GM18519 (cell line): ENCODE data around the gene LTBP2.

Source experiments
- ATAC-seq: cut with Tn5 transposase; IDR thresholded peaks from one replicate; pipeline ENCODE4 v1.9.1; 2021; ENCODE audit warnings: mild to moderate bottlenecking, moderate library complexity; ENCODE audit not compliant: unreplicated experiment, low FRiP score

LTBP2 gene

GRCh38 chr14:74511966-74512830 is 99.8 kb downstream of the LTBP2 start:
- no peak for ATAC-seq

- ATAC-seq: no peak
These were observed 101.1 kb downstream of the LTBP2 start for GRCh38 chr14:74510959-74511409.

- no peak for ATAC-seq
These were observed 101.7 kb downstream of the LTBP2 start for GRCh38 chr14:74510223-74510931.

GRCh38 chr14:74509587-74510222 is 102.3 kb downstream of the LTBP2 start:
- no peak for ATAC-seq

- no peak for ATAC-seq
These were observed 103.1 kb downstream of the LTBP2 start for GRCh38 chr14:74508844-74509428.

- ATAC-seq: no peak
These were observed 103.7 kb downstream of the LTBP2 start for GRCh38 chr14:74508292-74508731.

- ATAC-seq: no peak
These were observed 104.2 kb downstream of the LTBP2 start for GRCh38 chr14:74507840-74508239.

GRCh38 chr14:74507085-74507484 is 105.0 kb downstream of the LTBP2 start:
- no peak for ATAC-seq

- no peak for ATAC-seq
These were observed 105.6 kb downstream of the LTBP2 start for GRCh38 chr14:74506411-74506851.

GRCh38 chr14:74505831-74506230 is 106.2 kb downstream of the LTBP2 start:
- ATAC-seq: no peak

- ATAC-seq: no peak
These were observed 106.9 kb downstream of the LTBP2 start for GRCh38 chr14:74504874-74505720.

- ATAC-seq: no peak
These were observed 107.6 kb downstream of the LTBP2 start for GRCh38 chr14:74504412-74504811.

GRCh38 chr14:74503938-74504335 is 108.1 kb downstream of the LTBP2 start:
- no peak for ATAC-seq

GRCh38 chr14:74503291-74503937 is 108.6 kb downstream of the LTBP2 start:
- no peak for ATAC-seq

- ATAC-seq: no peak
These were observed 109.6 kb downstream of the LTBP2 start for GRCh38 chr14:74502236-74503019.

- ATAC-seq: no peak
These were observed 110.3 kb downstream of the LTBP2 start for GRCh38 chr14:74501691-74502090.

GRCh38 chr14:74501135-74501614 is 110.9 kb downstream of the LTBP2 start:
- no peak for ATAC-seq

- ATAC-seq: no peak
These were observed 111.5 kb downstream of the LTBP2 start for GRCh38 chr14:74500417-74501134.
